ENCODE results near the gene CLINT1. TPM values are rescaled to one million over a fixed set of nuclear protein-coding genes. Genes with fewer than 3 reads are reported as not detected.

The CLINT1 gene
- total and polyA plus RNA-seq, 8 donors, result 24.7 to 196 (median 78.3) TPM

- WGBS, 5 donors, result 61 to 70% (median 69%) methylated on average over 4 of the region's 4 CpGs
Observed at GRCh38 chr5:157793301-157793700, 65.6 kb downstream of the CLINT1 start.

GRCh38 chr5:157785801-157786200 lies 73.1 kb downstream of the CLINT1 start:
- no peak overlapping the region for H3K27ac ChIP-seq
- H3K4me3 ChIP-seq, result no peak overlapping the region
- H3K27me3 ChIP-seq, result no peaks in the 10 kb centered on the region
- 45 to 70% (median 59%) methylated on average over 3 of the region's 3 CpGs for WGBS, 5 donors
- TF ChIP-seq EP300 (IDR thresholded peaks at IDR 0.05) (no peak), POLR2AphosphoS5 (IDR thresholded peaks at IDR 0.05) (no peak)
- DNase-seq, result no peak
- peaks cover 0 to 14% (median 5%) of the 10 kb centered on the region in 4 donors for H3K4me1 ChIP-seq
- H3K36me3 ChIP-seq, result peaks cover 4 to 68% (median 56%) of the 10 kb centered on the region in 4 donors
- H3K9me3 ChIP-seq, result no peaks in the 10 kb centered on the region
- intact Hi-C loops (cut with DNase I; ENCODE audit: low total_unique reads), result no loop called here

More at GRCh38 chr5:157793301-157793700, 65.6 kb downstream of the CLINT1 start:
- Histone ChIP-seq H3K4me1 (no peaks in the 10 kb centered on the region), H3K4me3 (no peak overlapping the region), H3K27me3 (no peaks in the 10 kb centered on the region), H3K36me3 (peaks cover 13 to 88% (median 75%) of the 10 kb centered on the region in 4 donors), H3K9me3 (no peaks in the 10 kb centered on the region), H3K27ac (no peak overlapping the region)
- intact Hi-C loops (cut with DNase I; ENCODE audit: low total_unique reads), result no loop called here
- TF ChIP-seq POLR2A (IDR thresholded peaks at IDR 0.05) (no peak), EP300 (IDR thresholded peaks at IDR 0.05) (no peak)
- no peak for DNase-seq

- H3K27ac ChIP-seq, result no peak overlapping the region
Observed at GRCh38 chr5:157779221-157779620, 79.7 kb downstream of the CLINT1 start.

GRCh38 chr5:157778121-157778805 lies 80.7 kb downstream of the CLINT1 start:
- DNase-seq, result peak; percentile 32 to 54
- H3K27me3 ChIP-seq, result no peaks in the 10 kb centered on the region
- no peaks in the 10 kb centered on the region for H3K9me3 ChIP-seq
- no peaks in the 10 kb centered on the region for H3K4me1 ChIP-seq
- TF ChIP-seq EP300 (IDR thresholded peaks at IDR 0.05) (no peak), CTCF (IDR thresholded peaks at IDR 0.05) (no peak), POLR2A (IDR thresholded peaks at IDR 0.05) (no peak), POLR2AphosphoS5 (IDR thresholded peaks at IDR 0.05) (no peak)
- H3K27ac ChIP-seq, result no peak overlapping the region
- 53 to 64% (median 59%) methylated on average over 8 of the region's 8 CpGs for WGBS, 5 donors
- intact Hi-C loops (cut with DNase I; ENCODE audit: low total_unique reads), result no loop called here
- peaks cover 0 to 3% (median 0%) of the 10 kb centered on the region in 4 donors for H3K36me3 ChIP-seq
- H3K4me3 ChIP-seq, result no peak overlapping the region

More at GRCh38 chr5:157779221-157779620, 79.7 kb downstream of the CLINT1 start:
- no peaks in the 10 kb centered on the region for H3K9me3 ChIP-seq
- TF ChIP-seq CTCF (IDR thresholded peaks at IDR 0.05) (no peak), EP300 (IDR thresholded peaks at IDR 0.05) (no peak), POLR2A (IDR thresholded peaks at IDR 0.05) (no peak), POLR2AphosphoS5 (IDR thresholded peaks at IDR 0.05) (no peak)
- H3K36me3 ChIP-seq, result peaks cover 0 to 10% (median 6%) of the 10 kb centered on the region in 4 donors
- 83 to 87% (median 84%) methylated on average over 6 of the region's 6 CpGs for whole genome bisulfite sequencing, 5 donors
- no peak overlapping the region for H3K4me3 ChIP-seq
- no peaks in the 10 kb centered on the region for H3K4me1 ChIP-seq
- intact Hi-C loops (cut with DNase I; ENCODE audit: low total_unique reads), result no loop called here
- no peak for DNase-seq
- no peaks in the 10 kb centered on the region for H3K27me3 ChIP-seq

GRCh38 chr5:157772127-157772526 lies 86.8 kb downstream of the CLINT1 start:
- H3K4me1 ChIP-seq, result no peaks in the 10 kb centered on the region
- no peak for TF ChIP-seq CTCF (IDR thresholded peaks at IDR 0.05)
- no peak for TF ChIP-seq EP300 (IDR thresholded peaks at IDR 0.05)
- TF ChIP-seq POLR2AphosphoS5 (IDR thresholded peaks at IDR 0.05), result no peak
- no peak for TF ChIP-seq POLR2A (IDR thresholded peaks at IDR 0.05)
- 57 to 68% (median 60%) methylated on average over 10 of the region's 10 CpGs for WGBS, 5 donors

More at GRCh38 chr5:157772127-157772526, 86.8 kb downstream of the CLINT1 start:
- Histone ChIP-seq H3K9me3 (peaks cover 0 to 6% (median 0%) of the 10 kb centered on the region in 4 donors), H3K27ac (no peak overlapping the region), H3K4me3 (no peak overlapping the region), H3K36me3 (no peaks in the 10 kb centered on the region), H3K27me3 (no peaks in the 10 kb centered on the region)
- no peak for DNase-seq
- intact Hi-C loops (cut with DNase I; ENCODE audit: low total_unique reads), result no loop called here

All from stomach (tissue), 9 donors.